Fibroblast of lung (primary cell): ENCODE measurements around the gene ZNF821. TPM values are rescaled to one million over a fixed set of nuclear protein-coding genes. Genes with fewer than 3 reads are reported as not detected.
A peak's percentile ranks its signal among the peaks of the same experiment; 100 is the strongest.

Experiments used
- DNase-seq, 2 donors: peaks; one replicate each; pipeline versions ENCODE4 v3.0.0 to v3.0.0-alpha.2; 2010; ENCODE audit warnings: low read depth in 2 of 2
- H2AFZ ChIP-seq: 2 replicates; pipeline ENCODE4 v1.5.1; 2012; ENCODE audit warnings: low read length, control low read depth, inconsistent platforms
- H3K27ac ChIP-seq: 2 replicates; pipeline ENCODE4 v1.5.1; 2011; ENCODE audit warnings: low read length, control low read depth; ENCODE audit not compliant: insufficient read depth
- H3K27me3 ChIP-seq: 2 replicates; pipeline ENCODE4 v1.5.1; 2011; ENCODE audit warnings: mild to moderate bottlenecking, low read length; ENCODE audit not compliant: control insufficient read depth, insufficient read depth
- H3K36me3 ChIP-seq: 2 replicates; pipeline ENCODE4 v1.5.1; 2011; ENCODE audit warnings: low read length; ENCODE audit not compliant: control insufficient read depth, insufficient read depth
- H3K4me1 ChIP-seq: 2 replicates; pipeline ENCODE4 v1.5.1; 2011; ENCODE audit warnings: low read length; ENCODE audit not compliant: control insufficient read depth, insufficient read depth; ENCODE audit errors: extremely low read depth
- H3K4me2 ChIP-seq: 2 replicates; pipeline ENCODE4 v1.5.1; 2011; ENCODE audit warnings: low read length, control low read depth; ENCODE audit not compliant: insufficient read depth; ENCODE audit errors: extremely low read depth
- H3K4me3 ChIP-seq, 4 experiments: fragments of 200-600 bp in 1 of 4; sonication (generic) in 1 of 4; replicated peaks in 1 of 4; 2 replicates each; pipeline ENCODE4 v1.5.1; 2011 to 2016; ENCODE audit warnings: low read length in 4 of 4, low read depth in 3 of 4, mild to moderate bottlenecking in 3 of 4, control low read depth in 2 of 4, inconsistent platforms in 1 of 4, mixed read lengths in 1 of 4; ENCODE audit not compliant: insufficient read depth in 1 of 4; ENCODE audit errors: control extremely low read depth in 1 of 4
- H3K79me2 ChIP-seq: 2 replicates; pipeline ENCODE4 v1.5.1; 2012; ENCODE audit warnings: mild to moderate bottlenecking, low read length, inconsistent platforms; ENCODE audit not compliant: control insufficient read depth, insufficient read depth
- H3K9ac ChIP-seq: 2 replicates; pipeline ENCODE4 v1.5.1; 2011; ENCODE audit warnings: mild to moderate bottlenecking, low read length, control low read depth; ENCODE audit not compliant: insufficient read depth
- H3K9me3 ChIP-seq: 2 replicates; pipeline ENCODE4 v1.5.1; 2012; ENCODE audit warnings: low read depth, low read length; ENCODE audit not compliant: control insufficient read depth, insufficient read depth
- H4K20me1 ChIP-seq: 2 replicates; pipeline ENCODE4 v1.5.1; 2011; ENCODE audit warnings: low read length; ENCODE audit not compliant: control insufficient read depth, insufficient read depth; ENCODE audit errors: extremely low read depth
- CTCF ChIP-seq, 2 donors: IDR thresholded peaks in 1 of 2; conservative IDR thresholded peaks in 1 of 2; 1 replicate in 1 of 2; 2 replicates in 1 of 2; pipeline ENCODE4 v1.5.1; 2011 to 2012; ENCODE audit warnings: low read length in 2 of 2, control low read depth in 1 of 2, inconsistent platforms in 1 of 2, low read depth in 1 of 2, mild to moderate bottlenecking in 1 of 2
- EZH2 ChIP-seq: IDR thresholded peaks from 2 replicates; pipeline ENCODE4 v1.5.1; 2012; ENCODE audit warnings: low read length, control low read depth, mild to moderate bottlenecking; ENCODE audit errors: missing control alignments
- polyA plus RNA-seq, 2 donors: library from polyadenylated mRNA; depleted of rRNA in 1 of 2; stranded (reverse) in 1 of 2; unstranded in 1 of 2; fragments of >200 nt; gene quantifications; 2 replicates each; pipeline ENCODE4 v1.2.1, GENCODE V29; 2011 to 2012; ENCODE audit warnings: missing spikeins in 1 of 2
- total RNA-seq: library from RNA; depleted of rRNA; stranded (reverse); fragments of >200 nt; gene quantifications from 2 replicates; pipeline ENCODE4 v1.2.1, GENCODE V29; 2014

The ZNF821 gene
- total and polyA plus RNA-seq, 2 donors (not counting 1 experiment from before 2014, with no cell fraction given) = 5.8 to 5.9 TPM

- Histone ChIP-seq H3K4me3 (peak overlapping the region in 2 of 4 experiments; percentile 67 to 84), H3K4me2 (peak overlapping the region; percentile 61), H2AFZ (no peak overlapping the region), H4K20me1 (no peaks in the 10 kb centered on the region), H3K9me3 (no peaks in the 10 kb centered on the region), H3K27ac (no peak overlapping the region), H3K36me3 (no peaks in the 10 kb centered on the region), H3K9ac (no peak overlapping the region), H3K27me3 (no peaks in the 10 kb centered on the region), H3K79me2 (no peaks in the 10 kb centered on the region), H3K4me1 (peaks cover 2% of the 10 kb centered on the region)
- TF ChIP-seq CTCF (conservative IDR thresholded peaks at IDR 0.05 in 1 of 2, IDR thresholded peaks at IDR 0.05 in 1 of 2; ENCODE audit: low read depth in 1 of 2, low read length in 2 of 2) = peak; percentile 90 to 95
- no peak for TF ChIP-seq EZH2
- DNase-seq = peak; percentile 66 to 80
Observed at GRCh38 chr16:71882505-71883167, 1.3 kb downstream of the ZNF821 start.

GRCh38 chr16:71880176-71880575, 3.8 kb downstream of the ZNF821 start:
- H3K36me3 ChIP-seq = no peaks in the 10 kb centered on the region
- no peaks in the 10 kb centered on the region for H3K27me3 ChIP-seq
- TF ChIP-seq EZH2 (no peak), CTCF (conservative IDR thresholded peaks at IDR 0.05 in 1 of 2, IDR thresholded peaks at IDR 0.05 in 1 of 2; ENCODE audit: low read depth in 1 of 2, low read length in 2 of 2) (no peak)
- H3K9me3 ChIP-seq = no peaks in the 10 kb centered on the region
- H2AFZ ChIP-seq = no peak overlapping the region
- peaks cover 2% of the 10 kb centered on the region for H3K4me1 ChIP-seq
- no peaks in the 10 kb centered on the region for H4K20me1 ChIP-seq
- H3K4me3 ChIP-seq = no peak overlapping the region
- no peak for DNase-seq
- no peak overlapping the region for H3K27ac ChIP-seq
- no peak overlapping the region for H3K4me2 ChIP-seq
- H3K79me2 ChIP-seq = no peaks in the 10 kb centered on the region
- no peak overlapping the region for H3K9ac ChIP-seq

GRCh38 chr16:71878911-71879310, 5.1 kb downstream of the ZNF821 start:
- no peaks in the 10 kb centered on the region for H3K36me3 ChIP-seq
- no peak overlapping the region for H3K27ac ChIP-seq
- no peaks in the 10 kb centered on the region for H3K79me2 ChIP-seq
- no peak overlapping the region for H3K4me2 ChIP-seq
- no peaks in the 10 kb centered on the region for H3K9me3 ChIP-seq
- TF ChIP-seq EZH2 = no peak
- TF ChIP-seq CTCF (conservative IDR thresholded peaks at IDR 0.05 in 1 of 2, IDR thresholded peaks at IDR 0.05 in 1 of 2; ENCODE audit: low read depth in 1 of 2, low read length in 2 of 2) = no peak
- H3K9ac ChIP-seq = no peak overlapping the region
- H2AFZ ChIP-seq = no peak overlapping the region
- no peak overlapping the region for H3K4me3 ChIP-seq
- DNase-seq = no peak
- peaks cover 2% of the 10 kb centered on the region for H3K4me1 ChIP-seq
- H3K27me3 ChIP-seq = no peaks in the 10 kb centered on the region
- no peaks in the 10 kb centered on the region for H4K20me1 ChIP-seq
